ENCODE results near the gene CLDN25.

- TF ChIP-seq POLR2A (IDR thresholded peaks at IDR 0.05; ENCODE audit: low read length) (no peak), GATA1 (IDR thresholded peaks at IDR 0.05; ENCODE audit: low read depth, low read length) (no peak)
These were observed 26.8 kb downstream of the CLDN25 start for GRCh38 chr11:113806406-113806805.

Measured in erythroblast (primary cell).